HG02884 (cell line): ENCODE results near the gene TRIP6.

Experiments
- ATAC-seq: cut with Tn5 transposase; IDR thresholded peaks from one replicate; pipeline ENCODE4 v1.9.1; 2021; ENCODE audit warnings: mild to moderate bottlenecking, moderate library complexity; ENCODE audit not compliant: unreplicated experiment

The TRIP6 gene

GRCh38 chr7:100888988-100889750 lies 22.0 kb downstream of the TRIP6 start, which contains the start of gene UFSP1:
Gene UFSP1, minus strand, starts transcription at chr7:100889715. Its CDS starts 444 bp downstream, at chr7:100889271.
- ATAC-seq, result peak; percentile 18

DNA sequence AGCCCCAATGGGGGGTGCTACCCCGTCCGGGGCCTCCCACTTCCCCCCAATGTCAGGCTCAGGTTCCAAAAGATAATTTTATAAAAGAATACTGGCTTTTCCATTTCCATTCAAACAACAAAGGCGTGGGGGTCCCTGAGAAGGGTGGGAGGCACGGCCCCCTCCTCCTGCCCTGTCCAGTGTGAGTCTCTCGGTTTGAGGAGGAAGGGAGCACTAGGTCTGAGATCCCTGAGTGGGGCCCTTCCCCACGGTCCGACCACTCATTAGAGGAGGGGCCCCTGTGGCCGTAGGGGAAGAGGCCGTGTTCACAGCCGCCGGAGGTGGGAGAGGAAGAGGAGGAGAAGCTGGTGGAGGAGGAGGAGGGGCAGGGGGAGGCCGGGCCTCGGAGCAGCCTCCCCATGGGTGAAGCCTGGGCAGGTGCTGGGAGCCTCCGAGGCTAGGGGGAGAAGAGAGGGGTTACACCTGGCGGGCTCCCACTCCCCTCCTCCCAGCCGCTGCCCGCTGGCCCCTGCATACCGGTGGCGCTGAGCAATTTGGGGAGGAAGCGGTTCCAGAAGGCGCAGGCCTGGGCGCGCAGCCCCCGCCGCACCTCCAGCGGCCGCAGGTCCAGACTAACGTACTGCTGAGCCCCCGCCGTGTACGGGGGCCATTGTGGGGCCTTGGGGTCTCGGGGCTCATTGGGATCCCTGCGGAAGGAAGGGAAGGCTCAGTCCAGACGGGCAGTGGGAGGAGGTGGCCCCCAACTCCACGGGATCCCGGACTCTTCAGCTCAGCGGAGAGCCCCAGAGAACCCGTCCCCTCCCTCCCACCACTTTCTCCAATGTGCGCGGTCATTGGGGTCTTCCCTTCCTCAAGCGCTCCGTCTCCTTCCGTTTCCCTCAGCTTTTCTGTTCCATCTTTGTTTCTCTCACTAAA lies 23.7 kb downstream of the TRIP6 start:
- ATAC-seq, result no peak

DNA sequence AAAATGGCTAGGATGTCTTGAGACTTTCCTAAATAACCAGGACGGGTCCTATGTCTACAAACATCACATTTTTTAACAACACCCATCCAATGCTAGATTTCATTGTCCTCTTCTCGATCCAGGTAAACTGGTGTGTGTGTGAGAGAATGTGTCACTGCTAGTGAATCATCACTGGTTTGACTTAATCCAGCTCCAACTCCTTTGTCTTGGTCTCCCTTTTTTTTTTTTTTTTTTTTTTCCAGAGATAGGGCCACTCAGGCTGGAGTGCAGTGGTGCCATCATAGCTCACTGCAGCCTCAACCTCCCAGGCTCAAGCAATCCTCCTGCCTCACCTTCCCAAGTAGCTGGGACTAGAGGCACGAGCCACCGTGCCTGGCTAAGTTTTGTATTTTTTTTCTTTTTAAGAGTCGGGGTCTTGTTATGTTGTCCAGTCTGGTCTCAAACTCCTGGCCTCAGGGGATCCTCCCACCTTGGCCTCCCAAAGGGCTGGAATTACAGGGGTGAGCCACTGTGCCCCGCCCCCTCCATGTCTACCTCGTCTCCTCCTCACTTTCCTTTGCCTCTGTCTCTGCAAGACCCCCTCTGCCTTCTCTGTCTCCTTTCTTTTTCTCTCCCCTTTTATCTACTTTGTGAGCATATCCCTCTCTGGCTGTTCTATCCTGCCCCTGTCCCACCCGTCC lies 24.5 kb downstream of the TRIP6 start:
- ATAC-seq, result no peak

DNA sequence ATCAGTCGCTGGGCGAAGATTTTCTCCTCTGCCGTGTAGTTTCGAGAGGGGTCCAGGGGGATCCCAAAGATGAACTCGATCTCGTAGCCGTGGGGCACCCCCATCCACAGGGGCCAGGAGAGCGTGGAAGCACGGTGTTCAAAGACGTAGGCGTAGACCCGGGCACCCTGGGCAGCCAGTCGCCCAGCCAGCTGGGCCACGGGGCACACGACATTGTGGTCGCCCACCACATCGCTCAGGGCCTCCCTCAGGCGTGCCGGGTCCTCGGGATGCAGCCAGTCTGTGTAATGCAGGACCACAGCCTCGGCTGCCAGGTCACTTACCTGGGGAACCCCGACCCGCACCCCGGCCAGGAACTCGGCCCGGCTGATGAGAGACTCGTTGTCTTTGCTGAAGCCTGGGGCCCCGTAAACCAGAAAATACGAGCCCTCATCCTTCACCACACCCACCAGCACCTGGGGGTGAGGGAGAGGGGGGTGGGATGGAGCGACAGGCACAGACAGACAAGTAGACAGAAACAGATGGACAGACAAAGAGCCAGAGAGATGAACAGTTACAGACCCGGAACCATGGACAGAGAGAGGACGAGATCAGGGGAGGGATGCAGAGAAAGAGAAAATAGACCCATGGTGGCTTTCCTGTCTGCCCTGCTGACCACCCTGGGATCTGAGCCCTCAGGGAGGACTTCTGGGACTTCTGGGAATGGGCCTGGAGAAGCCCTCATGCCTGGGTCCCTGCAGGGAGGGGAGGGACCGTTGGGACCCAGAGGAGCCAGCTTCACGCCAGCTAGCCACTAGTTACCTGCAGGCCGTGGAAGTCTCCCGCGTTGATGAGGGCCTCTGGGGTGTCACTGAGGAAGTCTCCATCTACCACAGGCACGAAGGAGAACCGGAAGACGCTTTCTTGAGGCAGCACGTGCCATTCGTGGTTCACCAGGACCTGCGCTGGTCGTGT lies 25.5 kb downstream of the TRIP6 start:
- no peak for ATAC-seq

DNA sequence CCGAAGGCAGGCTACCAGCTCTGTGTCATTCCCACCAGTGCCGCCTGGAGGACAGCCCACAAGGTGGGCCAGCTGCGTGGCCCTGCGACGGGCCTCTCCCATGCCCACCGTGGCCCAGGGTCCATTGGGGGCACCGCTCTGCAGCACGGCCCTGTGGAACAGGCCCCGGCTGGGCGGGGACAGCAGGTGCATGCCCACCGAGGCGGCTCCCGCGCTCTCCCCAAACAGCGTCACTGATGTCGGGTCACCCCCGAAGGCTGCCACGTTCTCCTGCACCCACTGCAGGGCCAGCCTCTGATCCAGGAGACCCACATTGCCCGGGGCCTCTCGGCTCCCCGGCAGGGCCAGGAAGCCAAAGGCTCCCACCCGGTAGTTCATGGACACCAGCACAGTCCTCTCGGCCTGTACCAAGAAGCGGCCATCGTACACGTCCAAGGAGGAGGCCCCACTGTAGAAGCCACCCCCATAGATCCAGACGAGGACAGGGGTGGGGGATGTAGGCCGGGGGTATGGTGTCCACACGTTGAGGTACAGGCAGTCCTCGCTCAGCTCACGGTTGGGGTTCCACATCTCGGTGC lies 26.2 kb downstream of the TRIP6 start:
- no peak for ATAC-seq

DNA sequence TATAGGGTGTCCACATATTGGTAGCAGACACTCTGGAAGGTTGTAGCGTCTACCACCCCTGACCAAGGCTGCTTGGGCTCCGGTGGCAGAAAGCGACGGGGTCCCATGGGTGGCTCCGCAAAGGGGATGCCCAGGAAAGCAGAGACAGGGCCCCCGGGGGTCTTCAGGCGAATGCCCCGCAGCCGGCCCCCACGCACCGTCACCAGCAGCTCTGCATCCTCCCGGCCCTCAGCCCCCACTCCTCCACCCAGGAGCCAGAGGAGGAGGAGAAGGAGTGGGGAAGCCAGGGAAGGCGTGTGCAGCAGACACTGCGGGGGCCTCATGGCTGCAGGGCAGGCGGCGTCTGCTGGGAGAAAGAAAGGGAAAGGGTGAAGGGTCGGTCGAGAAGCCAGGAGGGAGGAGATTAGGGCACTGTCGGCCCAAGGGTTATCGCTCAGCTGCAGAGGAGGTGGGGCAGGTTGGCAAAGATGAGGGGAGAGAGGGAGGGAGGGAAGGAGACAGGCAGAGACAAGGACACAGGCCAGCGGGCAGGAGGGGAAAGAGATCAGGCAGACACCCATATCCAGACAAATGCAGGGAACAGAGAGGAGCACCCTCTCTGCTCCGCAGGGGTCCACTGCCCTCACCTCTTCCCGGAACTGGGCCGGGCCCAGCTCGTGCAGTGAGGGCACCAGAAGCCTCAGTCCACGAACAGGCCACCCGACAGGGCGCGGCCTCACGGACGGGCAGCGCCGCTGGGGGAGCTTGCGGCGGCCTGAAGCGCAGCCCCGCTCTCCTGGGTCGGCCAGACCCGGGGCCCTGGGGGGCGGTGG lies 26.9 kb downstream of the TRIP6 start:
- no peak for ATAC-seq

DNA sequence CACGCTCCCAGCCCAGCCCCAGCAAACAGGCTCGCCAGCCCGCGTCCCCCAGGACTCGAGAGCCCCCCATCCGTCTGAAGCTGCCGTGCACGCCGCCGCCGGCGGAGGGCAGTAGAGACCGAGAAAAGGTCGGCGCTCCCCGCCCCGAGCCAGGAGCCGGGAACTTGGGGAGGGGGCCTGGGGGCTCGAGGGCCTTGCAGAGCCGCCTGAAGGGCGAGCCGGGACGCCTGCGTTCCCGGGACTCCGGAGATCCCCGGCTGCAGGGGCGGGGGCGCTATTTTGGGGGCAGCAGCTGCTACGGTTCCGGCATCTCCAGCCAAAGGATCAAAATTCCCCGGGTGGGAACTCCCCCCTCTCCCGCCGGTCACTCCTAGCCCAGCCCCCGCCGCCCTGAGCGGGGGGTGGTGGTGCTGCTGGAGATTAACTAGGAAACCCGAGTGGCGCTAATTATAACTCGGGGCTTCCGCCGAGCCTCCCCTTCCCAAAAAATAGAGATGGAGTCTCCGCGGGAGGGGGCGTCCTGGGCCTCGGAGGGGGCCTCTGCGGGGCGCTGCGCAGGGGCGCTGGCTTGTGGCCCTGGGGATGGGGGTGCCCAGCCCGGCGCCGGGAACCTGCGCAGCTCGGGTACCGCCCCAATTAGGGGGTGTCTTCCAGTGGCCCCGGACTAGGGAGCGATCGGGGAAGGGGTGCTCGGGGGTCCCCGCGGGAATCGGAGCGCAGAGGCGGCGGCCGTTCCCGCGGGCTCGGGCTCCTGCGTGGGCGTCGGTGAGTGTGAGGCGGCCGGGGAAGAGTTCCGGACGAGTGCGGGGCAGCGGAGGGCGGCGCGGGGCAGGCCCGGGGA lies 27.9 kb downstream of the TRIP6 start:
- no peak for ATAC-seq

DNA sequence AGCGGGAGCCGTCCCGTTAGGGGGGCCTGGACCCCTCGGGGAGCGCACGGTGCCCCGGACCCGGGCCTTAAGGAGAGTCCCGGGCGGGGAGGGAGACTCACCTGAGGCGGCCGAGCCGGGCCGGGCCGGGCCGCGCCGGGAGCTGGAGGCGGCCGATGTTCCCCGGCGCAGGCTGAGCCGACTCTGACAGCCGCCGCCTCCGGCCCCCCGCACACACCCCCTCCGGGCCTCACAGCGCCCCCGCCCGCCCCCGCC lies 28.4 kb downstream of the TRIP6 start, which contains the start of gene ACHE:
Gene ACHE (minus strand): TSS at position 188 of the 255 bp plus-strand sequence. CDS start 1,656 bp downstream, outside the sequence.
- no peak for ATAC-seq

DNA sequence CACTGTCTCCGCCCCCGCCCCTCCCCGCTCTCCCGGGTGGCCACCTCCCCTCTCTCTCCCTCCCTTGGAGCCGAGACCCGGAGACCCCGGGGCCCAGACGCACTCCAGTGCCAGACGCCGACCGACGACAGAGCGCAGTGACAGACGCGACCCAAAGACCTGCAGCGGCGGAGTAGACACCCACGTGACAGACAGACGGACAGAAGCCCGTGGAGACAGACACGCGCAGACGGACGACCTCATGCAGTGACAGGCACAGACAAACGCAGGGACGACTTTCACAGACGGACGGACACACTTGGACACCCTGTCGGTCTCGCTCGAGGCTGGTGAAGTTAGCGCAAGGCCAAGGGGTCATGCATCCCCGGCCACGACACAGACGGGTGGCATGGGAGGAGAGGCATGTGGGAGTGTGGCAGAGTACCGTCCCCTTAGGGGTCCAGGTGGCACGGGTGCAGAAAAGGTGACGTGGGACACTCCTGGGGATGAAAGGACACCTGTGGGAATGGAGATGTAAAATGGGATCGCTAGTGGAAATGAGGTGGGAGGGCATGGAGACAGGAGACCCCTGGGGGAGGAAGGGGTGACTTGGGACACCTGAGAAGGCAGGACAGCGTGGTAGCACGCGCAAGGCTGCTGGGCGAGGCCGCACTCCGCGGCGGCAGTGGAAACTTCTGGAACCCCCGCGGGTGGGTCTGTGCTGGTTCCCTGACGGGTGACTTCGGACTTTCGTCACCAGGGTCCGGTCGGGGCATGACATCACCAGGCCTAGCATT lies 29.0 kb downstream of the TRIP6 start:
- no peak for ATAC-seq

DNA sequence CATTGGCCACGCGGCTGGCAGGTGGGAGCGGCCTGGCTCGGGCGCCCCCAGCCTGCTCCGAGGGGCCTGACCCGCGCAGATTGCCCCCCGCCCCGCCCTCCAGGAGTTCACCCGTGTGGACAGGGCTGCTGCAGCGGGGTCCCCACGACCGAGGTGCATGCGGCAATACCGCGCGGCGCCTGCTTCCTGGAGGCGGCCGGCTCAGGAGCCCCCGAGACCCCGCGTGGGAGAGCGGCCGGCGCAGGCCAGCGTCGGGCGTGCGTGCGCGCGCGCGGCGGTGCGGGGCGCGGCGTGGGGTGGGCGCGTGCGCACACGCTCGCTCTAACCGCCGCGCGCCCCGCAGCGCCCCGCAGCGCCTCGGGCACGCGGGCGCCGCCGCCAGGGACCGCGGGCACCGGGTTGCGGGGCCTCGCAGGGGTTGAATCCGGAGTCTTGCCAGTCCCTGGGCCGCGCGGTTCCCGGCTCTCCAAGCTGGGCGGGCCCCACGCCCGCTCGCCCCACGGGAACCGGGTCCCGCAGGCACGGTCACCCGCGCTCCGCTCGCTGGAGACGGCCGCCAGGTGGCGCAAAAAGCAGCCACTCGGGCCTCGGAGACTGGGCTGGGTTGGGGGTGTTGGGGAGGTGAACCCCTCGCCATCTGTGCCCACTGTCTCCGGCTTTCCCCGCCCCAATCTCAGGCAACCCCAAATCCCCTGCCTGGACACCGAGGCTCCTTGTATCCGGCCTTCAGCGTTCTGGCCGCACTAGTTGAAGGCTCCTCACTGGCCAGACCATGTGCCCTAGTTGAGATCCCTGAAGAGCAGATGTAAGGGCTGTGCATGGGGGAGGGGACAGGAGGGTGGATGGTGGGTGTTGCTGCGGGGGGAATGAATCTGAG lies 29.8 kb downstream of the TRIP6 start:
- no peak for ATAC-seq

GRCh38 chr7:100897772-100898454 lies 30.7 kb downstream of the TRIP6 start:
- no peak for ATAC-seq

GRCh38 chr7:100899432-100899831 lies 32.2 kb downstream of the TRIP6 start:
- no peak for ATAC-seq

- ATAC-seq, result no peak
Measured at GRCh38 chr7:100900978-100901377, 33.8 kb downstream of the TRIP6 start.

DNA sequence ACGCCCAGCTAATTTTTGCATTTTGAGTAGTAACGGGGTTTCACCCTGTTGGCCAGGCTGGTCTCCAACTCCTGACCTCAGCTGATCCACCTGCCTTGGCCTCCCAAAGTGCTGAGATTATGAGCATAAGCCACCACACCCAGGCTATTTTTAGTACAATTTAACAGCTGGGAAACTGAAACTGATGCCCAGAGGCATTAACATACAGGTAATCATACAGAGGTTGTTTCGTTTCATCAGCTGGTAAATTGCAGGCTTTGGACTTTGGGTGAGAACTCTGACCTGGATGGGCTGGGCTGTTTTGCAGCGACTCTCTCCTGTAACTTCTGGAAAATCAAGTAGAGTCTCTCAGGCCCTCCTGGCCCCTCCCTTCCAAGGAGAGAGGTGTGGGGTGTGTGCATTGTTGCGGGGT lies 34.7 kb downstream of the TRIP6 start:
- no peak for ATAC-seq

DNA sequence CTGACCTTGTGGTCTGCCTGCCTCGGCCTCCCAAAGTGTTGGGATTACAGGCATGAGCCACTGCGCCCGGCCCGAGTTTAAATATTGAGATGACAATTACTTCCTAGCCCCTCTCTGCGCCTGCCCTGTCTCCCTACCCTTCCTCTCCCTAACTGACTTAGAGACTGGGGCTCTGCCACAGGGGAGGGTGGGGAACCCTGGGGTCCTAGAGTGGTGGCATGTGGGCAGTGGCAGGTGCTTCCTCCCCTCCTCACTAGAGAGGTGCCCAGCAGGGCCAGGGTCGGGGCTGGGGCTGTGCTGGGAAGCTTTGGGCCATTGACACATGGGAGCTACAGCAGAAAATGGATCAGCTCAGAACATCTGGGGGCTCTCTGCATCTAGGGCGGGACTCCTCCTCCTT lies 35.5 kb downstream of the TRIP6 start:
- no peak for ATAC-seq

DNA sequence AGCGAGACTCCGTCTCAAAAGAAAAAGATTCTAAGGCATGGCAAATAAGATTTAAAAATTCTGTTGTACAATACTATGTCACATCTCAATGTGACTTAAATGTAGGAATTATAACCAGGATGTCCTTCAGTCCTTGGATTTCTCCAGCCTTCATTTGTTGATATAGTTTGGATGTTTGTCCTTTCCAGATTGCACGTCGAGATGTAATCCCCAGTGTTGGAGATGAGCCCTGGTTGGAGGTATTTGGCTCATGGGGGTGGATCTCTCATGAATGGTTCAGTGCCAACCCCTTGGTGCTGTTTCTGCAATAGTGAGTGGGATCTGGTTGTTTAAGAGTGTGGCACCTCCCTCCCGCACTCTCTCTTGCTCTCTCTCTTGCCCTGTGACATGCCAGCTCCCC lies 41.3 kb downstream of the TRIP6 start:
- ATAC-seq, result no peak
